NOMO-1 treated with DMSO at 0.1 percent for 48 hours (cell line): ENCODE data around the gene NUDT15.
A peak's percentile ranks its signal among the peaks of the same experiment; 100 is the strongest.
"Not testable (repeated sequence)": the region's sequence is repeated elsewhere in the genome, so short reads cannot be mapped to it uniquely, and the experiment has no call there.

ENCODE experiments used
- DNase-seq: peaks from one replicate; lab custom pipeline; 2025; ENCODE audit not compliant: unreplicated experiment; lab: John Stamatoyannopoulos, UW

The NUDT15 gene

DNA sequence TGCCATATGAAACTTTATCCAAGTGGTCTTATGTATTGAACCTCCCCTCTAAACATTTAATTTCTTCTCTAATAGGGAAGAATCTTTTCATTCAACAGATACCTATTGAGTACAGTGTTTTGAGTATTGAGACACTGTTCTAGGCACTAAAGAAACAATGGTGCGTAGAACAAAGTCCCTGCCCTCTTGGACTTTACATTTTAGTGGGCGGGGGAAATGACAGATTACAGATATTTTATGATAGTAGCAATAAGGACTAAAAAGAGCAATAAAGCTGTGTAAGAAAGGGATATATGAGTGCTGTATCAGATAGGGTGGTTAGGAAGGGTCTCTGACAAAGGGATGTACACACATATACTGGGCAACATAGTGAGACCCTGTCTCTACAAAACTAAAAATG is 5.4 kb downstream of the NUDT15 start:
- no peak for DNase-seq

DNA sequence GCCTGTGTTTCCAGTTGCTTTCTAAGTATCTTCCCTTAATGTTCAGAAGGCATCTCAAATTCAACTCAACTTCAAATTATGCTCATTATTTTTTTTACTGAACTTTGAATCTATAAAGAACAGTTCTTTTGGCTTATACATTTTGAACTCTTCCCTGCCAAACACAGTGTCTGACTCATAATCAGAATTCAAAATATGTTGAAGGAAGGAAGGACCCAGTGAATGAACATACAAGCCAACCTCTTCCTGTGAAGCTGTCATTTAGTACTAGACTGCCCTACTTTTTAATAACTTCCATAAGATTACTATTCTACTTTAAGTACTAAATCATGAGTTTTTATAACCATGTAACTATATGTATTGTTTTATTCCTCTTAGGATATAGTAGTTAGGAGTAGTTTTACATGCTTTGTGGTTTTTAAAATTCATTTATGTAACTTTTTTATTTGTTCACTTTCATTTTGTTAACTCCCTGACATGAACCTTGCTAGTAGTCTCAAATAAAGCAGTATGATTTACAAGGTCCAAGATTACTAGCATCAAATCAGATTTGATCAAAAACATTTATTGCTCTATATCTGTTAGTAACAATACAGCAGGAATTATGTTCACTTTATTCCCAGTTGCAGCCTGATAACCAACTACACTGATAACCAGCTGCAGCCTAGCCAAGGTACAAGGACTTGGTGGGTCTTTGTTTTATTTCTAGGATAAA is 6.4 kb downstream of the NUDT15 start:
- no peak for DNase-seq

DNA sequence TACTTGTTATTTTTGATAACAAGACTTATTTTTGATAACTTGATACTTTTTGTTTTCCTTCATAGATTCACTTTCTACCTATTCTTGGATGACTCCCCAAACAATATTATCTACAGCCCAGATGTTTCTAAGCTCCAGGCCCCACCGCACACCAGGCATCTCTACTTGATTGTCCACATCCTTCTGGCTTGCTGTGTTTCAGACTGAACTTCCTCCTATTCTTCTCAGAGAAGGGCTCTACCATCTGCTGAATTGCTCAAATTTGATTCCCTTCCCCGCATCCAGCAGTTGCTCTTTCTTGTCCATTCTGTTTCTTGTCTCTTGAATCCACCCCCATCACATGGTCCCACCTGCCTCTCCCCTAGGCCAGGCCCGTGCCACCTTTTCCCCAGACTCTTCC is 13.0 kb downstream of the NUDT15 start:
- DNase-seq, result no peak

DNA sequence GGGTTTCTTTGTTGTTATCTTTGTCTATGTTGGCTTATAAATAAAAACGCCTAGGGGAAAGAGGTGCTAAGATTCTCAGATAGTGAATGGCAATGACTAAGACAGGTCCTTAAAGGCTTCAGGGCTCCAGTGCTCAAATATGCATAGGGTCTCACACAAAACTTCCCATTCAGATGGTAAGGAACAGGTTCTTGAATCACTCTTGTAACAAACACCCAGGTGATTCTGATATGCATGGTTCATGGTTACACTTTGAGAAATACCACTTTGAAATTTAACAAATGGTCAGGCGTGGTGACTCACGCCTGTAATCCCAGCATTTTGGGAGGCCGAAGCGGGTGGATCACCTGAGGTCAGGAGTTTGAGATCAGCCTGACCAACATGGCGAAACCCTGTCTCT is 17.1 kb downstream of the NUDT15 start:
- no peak for DNase-seq

DNA sequence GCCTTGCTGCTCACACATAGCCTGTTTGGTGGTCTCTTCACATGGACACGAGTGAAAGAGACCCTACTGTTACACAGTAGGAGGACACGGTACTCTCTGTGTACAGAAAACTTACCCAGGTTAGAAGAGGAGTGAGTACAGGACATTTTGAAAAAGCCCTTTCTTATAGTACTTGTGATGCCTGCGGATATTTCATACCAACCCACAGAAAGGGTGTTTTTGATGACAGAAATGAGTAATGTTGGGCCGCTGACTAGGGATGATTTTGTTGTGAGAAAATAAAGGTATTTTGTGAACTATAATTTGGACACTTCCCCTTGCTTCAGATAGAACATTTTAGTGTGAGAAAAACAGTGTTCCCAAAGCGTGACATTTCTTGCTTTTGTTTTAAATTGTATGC is 18.2 kb downstream of the NUDT15 start:
- DNase-seq, result no peak

DNA sequence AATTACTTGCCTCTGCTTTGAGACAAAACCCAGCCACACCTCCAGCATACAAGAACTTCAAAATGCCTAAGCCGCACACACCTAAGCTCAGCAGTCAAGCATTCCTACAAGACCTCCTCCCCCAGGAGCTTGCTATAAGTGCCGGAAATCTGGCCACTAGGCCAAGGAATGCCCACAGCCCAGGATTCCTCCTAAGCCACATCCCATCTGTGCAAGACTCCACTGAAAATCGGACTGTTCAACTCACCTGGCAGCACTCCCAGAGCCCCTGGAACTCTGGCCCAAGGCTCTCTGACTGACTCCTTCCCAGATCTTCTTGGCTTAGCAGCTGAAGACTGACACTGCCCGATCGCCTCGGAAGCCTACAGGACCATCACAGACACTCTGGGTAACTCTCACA is 21.0 kb downstream of the NUDT15 start:
- DNase-seq, result not testable (repeated sequence)

DNA sequence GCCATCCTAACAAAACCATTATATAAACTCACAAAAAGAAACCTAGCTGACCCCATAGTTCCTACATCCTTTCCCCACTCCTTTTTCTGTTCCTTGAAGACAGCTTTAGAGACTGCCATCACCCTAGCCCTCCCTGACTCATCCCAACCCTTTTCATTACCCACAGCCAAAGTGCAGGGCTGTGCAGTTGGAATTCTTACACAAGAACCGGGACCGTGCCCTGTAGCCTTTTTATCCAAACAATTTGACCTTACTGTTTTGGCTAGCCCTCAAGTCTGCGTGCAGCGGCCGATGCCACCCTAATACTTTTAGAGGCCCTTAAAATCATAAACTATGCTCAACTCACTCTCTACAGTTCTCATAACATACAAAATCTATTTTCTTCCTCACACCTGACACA is 22.4 kb downstream of the NUDT15 start:
- not testable (repeated sequence) for DNase-seq

DNA sequence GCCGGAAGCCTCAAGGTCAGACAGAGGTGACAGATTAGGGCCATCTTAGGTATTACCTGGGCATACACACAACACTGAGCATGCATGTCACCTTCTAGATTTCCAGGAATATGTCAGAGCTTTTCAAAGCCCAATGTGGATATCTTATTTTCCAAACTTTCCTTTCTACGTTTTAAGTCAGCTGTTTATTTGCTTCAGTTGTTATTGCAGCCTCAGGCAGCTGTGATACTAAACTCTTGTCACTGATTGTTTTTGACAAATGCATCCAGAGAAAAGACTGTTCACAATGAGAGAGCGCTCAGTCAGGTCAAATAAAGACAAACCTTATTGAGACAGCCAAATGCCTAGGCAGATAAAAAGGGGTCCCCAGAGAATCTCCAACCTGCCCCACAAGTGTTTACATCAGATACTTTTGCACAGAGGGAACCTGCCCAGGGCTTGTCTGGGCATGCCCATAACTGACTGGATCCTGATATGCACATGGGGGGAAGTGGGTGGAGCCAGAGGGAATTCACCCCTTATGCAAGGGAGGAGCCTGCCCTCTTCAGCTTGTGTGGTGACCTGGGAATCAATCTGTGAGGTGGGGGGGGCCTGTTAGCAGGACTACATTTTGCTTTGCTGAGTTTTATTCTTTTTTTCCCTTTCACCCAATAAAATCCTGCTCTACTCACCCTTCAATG is 28.9 kb downstream of the NUDT15 start:
- DNase-seq, result peak; percentile 70

DNA sequence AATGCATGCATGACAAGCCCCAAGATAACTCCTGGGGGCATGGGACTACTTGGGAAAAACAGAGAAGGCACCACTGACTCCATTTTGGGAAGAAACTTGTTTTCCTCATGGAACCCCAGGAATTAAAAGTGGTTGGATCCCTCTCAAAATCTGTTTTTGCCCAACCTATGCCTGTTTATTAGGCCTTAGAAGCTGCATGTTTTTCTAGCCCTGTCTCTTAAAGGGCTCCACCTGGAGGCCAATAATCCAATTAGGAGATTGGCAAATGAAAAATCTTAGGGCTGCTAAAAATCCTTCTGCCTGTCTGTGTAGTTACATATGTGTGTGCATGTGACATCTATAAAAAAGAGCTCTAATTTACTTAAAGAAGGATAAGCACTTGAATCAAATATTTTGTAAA is 30.5 kb downstream of the NUDT15 start:
- DNase-seq, result no peak

DNA sequence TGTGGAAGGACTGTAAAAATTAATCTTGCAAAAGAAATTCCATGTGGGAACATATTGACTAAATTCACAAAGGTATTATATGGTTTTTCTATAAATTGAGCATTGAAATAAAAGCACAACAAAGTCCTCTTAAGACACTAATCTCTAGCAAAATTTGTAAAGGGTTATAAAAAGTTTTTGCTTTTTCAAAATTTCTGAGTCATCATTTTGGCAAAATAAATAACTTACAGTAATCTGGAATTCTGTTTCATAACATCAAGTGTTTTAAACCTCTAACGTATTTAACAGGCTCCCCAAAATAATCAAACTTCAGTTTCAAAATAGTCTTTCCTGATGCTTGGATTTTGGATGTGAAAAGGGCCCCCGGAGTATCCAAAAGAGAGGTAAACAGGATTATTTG is 31.4 kb downstream of the NUDT15 start:
- DNase-seq, result no peak

DNA sequence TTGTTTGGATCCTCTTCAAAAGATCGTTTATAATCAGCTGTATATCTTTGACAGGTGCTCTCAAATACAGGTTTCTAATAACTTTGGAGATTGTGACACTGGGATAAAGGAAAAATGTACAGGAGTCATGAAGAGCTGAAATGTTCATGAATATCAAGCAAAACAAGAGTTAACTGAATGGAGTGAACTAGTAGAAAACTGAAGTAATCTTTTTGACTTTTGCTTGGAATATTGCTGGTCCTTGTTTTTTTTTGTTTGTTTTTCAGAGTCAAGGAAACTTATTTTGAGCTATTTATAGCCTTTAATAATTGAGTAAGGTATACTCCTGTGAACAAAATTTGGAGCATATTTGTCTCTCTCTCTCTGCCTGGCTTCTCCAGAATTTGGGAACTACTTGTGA is 32.0 kb downstream of the NUDT15 start:
- no peak for DNase-seq

DNA sequence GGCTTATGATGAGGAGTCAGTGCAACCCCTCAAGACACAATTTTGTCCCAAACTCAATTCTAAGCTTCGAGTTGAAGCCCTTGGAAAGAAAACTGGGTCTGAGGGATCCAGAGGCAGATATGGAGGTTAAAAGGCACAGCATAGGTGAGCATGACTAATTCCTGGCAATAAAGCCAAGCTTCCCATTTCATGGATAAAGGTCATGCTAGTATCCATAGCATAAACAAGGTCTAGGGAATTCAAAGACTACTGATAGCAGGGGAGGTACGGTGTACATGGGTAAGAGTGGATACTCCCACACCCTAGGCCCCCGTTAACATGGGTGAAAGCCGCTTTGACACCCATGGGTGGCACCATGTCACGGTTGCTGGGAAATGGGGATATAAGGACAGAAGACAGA is 33.4 kb downstream of the NUDT15 start:
- DNase-seq, result no peak

DNA sequence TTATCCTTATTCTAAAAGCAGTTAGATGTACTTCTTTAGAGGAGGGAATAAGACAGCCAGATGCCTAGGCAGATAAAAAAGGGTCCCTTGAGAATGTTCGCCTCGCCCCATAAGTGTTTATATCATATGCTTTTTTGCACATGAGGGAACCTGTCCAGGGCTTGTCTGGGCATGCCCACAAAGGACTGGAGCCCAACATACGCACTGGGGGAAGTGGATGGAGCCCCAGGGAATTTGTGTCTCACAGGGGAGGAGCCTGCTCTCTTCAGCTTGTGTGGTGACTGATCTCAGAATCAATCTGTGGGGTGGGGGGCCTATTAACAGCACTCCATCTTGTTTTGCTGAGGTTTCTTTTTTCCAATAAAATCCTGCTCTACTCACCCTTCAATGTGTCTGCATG is 34.8 kb downstream of the NUDT15 start:
- DNase-seq, result no peak

DNA sequence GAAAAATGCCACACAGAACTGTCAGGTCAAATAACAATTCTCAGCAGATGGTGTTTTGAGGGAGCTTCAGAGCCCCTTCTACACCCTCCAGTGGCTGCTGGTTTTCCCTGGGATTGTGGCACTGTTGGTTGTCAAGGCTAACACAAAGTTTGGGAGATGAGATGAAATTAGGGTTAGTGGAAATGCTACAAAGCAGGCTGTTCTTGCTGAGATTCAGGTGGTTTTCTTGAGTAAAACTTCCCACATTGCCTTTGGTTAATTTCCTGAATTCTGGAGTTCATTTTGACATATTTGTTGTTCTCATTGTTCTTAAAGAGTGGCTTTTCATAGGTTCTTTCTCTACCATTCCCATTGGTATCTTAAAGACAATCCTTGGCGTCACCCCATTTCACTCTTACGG is 35.3 kb downstream of the NUDT15 start:
- no peak for DNase-seq

DNA sequence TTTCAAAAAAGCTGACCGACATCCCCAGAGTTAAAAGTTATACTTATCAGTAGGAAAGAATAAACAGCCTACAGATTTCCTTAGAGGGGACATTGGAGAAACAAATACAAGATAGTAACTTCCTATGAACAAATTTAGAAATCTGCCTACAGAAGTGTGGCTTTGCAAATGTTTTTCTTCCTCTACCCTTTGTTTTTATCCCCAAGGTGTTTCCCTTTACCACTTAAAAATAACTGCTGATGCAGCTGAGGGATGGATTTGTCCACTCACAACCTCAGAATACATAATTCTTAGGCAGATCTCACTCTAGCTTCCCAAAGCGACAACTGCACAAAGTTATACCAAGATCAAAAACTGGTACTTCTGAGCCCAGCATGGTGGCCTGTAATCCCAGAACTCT is 36.5 kb downstream of the NUDT15 start:
- DNase-seq, result no peak

DNA sequence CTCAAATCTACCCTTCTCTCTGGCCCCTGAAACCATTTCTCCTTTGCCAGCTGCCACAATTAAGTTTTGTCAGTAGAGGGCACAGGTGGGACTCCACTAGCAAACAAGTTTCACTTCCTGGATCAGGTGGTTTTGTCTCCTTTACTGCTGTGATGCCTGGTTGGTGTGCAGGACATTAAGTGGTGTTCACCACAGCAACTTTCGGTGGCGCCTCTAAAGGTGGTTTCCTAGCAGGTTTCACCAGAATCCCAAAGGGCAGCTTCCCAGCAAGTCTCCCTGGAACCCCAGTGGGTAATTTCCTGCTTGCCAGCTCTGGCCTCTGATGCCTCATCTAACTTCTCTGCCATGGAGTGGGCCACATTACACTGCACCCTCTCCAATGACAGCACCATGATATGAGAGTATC is 40.7 kb downstream of the NUDT15 start:
- peak; percentile 65 for DNase-seq

DNA sequence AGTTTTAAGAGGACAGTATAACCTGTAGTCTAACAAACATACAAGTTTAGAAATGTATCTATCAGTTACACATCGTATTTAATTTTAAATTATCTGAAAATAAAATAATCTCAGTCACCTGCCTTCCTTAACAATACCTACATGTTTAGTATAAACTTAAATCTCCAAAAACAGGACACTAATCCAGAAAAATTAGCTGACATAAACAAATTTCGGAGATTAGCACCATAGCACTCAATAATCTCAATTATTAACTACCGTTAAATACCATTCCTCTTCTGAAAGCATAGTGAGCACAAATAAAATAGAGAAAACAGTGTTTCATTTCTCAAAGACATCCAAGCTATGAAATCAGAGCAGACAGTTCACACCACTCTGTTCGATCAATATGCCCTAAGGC is 44.2 kb downstream of the NUDT15 start:
- no peak for DNase-seq

DNA sequence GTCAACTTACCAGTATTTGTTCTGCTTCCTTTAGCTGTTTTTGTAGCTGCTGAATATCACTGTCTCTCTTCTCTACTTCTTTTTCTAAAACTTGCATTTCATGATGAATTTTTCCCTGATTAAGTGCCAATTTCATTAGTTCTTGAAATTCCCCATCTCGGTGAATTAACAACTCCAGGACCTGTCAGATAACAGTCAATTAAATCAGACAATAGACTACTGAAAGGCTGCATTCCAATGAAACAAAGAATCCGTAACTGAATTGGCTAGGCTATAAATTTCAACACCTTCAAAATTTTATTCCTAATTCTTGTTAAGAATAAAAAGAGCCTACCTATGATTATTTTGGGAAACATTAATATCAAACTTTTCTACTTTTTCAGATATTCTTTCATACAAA is 48.7 kb downstream of the NUDT15 start:
- DNase-seq, result no peak

DNA sequence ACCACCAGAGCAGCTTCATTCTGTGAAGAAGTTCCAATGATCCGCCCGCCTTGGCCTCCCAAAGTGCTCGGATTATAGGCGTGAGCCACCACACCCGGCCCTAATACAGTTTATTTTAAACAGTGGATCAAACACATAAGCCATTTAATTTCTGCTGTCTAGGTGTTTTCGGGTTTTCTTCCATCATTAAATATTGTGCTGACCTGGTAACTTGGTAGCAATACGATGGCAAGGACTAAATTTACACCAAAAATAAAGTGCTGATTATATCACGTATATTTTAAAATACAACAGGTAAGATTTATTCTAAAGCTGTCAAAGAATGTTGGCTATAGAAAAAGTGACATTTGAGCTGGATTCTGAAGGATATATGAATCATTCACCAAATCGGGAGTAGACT is 56.1 kb downstream of the NUDT15 start:
- DNase-seq, result no peak

DNA sequence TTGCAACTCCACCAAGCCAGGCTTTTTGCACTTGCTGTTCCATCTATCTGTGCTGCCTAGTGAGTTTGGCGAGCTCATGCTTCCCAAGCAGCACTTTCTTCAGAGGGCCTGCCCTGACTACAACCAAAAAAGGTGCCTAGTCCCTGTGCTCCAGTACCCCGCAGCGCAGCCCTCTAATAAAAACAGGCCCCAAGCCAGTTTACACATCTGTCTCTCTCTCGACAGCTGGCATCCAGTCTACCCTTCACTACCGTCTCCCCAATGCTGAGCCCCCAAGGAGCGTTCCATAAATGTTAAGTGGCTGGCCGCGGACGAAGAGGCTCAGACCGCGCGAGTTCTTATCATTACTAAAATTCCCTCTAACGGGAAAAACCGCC is 56.9 kb downstream of the NUDT15 start:
- DNase-seq, result no peak

DNA sequence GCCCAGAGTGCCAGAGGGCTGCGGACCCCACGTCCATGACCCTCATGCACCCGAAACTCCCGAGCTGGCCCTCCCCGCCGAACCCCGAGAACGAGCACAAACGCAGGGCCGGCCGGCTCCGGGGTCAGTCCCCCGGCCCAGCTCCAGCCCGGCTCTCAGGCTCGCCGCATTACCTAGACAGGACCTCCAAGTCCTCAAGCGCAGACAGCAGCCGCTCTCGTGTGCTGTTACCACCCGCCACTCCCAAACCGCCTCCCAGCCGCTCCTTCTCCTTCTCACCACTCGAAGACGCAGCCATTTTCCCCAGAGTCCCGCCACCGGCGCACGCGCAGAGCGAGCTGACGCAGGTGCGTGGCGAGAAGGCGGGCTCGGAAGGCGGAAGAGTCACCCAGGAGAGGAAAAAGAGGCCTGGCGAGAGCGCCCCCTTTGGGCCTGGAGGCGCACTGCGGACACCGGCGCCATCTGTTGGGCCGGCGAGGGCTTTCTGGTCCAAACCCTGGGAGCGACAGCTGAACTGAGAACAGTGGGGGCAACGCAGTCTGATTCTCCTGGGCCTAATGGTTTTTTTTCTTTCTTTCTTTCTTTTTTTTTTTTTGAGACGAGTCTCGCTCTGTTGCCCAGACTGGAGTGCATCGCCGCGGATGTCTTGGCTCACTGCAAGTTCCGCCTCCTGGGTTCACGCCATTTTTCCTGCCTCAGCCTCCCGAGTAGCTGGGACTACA is 57.4 kb downstream of the NUDT15 start, which contains the start of gene MED4:
TSS of gene MED4 (minus strand) at position 324 of the 722 bp plus-strand sequence. CDS start at position 298, 26 bp downstream.
- peak; percentile 93 for DNase-seq

DNA sequence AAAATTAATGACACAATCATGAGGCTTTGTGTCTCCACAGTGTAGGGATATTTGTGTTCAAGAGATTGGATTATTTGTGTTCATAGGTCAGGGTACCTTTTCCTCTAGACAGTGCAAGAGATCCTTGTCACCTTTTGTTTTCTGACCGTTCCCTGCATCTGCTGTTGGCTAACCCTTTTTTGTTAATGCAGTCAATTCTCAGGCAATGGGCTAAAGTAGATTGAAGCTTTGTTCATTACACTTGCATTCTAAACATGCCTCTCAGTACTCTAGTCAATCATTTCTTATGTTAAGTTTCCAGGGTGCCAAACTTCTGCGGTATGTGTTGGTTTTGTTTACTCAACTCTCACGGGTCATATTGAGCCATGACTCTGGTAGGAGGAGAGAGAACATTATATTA is 59.1 kb downstream of the NUDT15 start:
- no peak for DNase-seq
